HEK293 (cell line): ENCODE data around the gene ZNF83.

Experiments used
- CTCF ChIP-seq: fragments of 450-650 bp; formaldehyde crosslinking; IDR thresholded peaks from 2 replicates; pipeline ENCODE4 v1.5.1; 2016; ENCODE audit warnings: missing biosample characterization, missing genetic modification characterization
- ZFP3 ChIP-seq: fragments of 450-650 bp; formaldehyde crosslinking; IDR thresholded peaks from 2 replicates; pipeline ENCODE4 v1.5.1; 2016; ENCODE audit warnings: low read depth, missing biosample characterization, missing genetic modification characterization
- ZNF324 ChIP-seq: fragments of 450-650 bp; formaldehyde crosslinking; IDR thresholded peaks from 2 replicates; pipeline ENCODE4 v1.5.1; 2016; ENCODE audit warnings: missing biosample characterization, missing genetic modification characterization
- ZNF701 ChIP-seq: fragments of 450-650 bp; formaldehyde crosslinking; IDR thresholded peaks from 2 replicates; pipeline ENCODE4 v1.5.1; 2016; ENCODE audit warnings: missing biosample characterization, missing genetic modification characterization

- TF ChIP-seq ZNF701 (tag by site-specific recombination): no peak
- TF ChIP-seq CTCF (tag by site-specific recombination): no peak
- no peak for TF ChIP-seq ZFP3 (tag by site-specific recombination)
- TF ChIP-seq ZNF324 (tag by site-specific recombination): no peak
These were observed 10.3 kb upstream of the ZNF83 start for GRCh38 chr19:52648336-52649016.
